GM19468 (cell line): Measurements from ENCODE around the gene SEC16A.

Experiments used
- ATAC-seq: cut with Tn5 transposase; IDR thresholded peaks from one replicate; pipeline ENCODE4 v1.9.1; 2021; ENCODE audit warnings: mild to moderate bottlenecking, moderate library complexity, moderate number of reproducible peaks; ENCODE audit not compliant: unreplicated experiment; ENCODE audit errors: extremely low read depth

The SEC16A gene

DNA sequence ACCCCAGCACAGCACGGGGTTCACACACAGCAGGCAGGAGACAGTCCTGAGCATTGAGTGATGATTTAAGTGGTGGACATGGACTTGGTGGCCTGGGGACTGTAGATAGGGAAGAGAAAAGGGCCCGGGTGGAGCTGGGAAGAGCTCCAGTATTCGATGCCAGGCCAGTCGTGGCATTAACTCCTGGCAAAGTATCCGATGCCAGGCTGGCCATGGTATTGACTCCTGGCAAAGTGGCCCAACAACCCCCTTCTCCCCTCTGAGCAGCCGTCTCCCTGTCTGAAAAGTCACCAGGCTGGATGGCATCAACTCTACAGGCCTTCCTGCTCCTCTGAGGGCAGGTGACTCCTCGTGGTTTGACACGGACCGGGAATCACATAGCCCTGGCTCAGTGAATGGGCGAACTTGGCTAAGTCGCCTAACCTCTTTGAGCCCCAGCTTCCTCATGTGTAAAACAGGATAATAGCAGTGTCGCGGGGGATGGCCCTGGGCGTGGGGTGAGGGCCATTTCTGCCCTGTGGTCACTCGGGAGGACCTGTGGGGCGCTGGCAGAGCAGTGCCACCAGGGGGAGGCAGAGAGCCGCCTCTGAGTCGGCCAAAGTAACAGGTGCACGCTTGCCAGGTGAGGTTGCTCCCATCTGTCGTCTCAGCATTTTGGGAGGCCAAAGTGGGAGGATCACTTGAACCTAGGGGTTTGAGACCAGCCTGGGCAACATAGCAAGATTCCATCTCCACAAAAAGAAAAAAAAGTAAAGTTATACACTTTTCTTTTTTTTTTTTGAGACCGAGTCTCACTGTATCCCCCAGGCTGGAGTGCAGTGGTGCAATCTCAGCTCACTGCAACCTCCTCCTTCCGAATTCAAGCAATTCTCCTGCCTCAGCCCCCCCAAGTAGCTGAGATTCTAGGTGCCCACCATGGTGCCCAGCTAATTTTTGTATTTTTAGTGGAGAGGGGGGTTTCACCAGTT, 5.7 kb upstream of the SEC16A start:
- ATAC-seq = no peak

GRCh38 chr9:136487672-136488071, 4.8 kb upstream of the SEC16A start:
- no peak for ATAC-seq

GRCh38 chr9:136486823-136487620, 4.2 kb upstream of the SEC16A start:
- no peak for ATAC-seq

DNA sequence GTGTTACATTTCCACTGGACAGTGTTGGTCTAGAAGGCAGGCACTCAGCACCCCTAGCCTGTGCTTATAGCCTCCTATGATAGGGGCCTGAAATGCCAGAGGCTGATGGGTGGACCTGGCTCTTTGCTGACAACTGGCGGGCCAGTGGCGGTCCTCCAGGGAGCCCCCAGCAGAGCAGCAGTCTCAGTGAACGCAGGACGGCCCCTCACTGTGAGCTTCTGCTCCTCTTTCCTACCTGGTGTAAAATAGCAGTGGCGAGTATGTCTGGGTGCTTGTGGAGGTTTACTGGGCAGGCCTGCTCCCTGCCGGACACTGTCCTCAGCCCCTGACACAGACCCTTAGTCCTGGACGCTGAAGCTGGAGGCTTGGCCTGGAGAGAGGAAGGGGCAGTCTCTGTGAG, 3.3 kb upstream of the SEC16A start:
- ATAC-seq = no peak

DNA sequence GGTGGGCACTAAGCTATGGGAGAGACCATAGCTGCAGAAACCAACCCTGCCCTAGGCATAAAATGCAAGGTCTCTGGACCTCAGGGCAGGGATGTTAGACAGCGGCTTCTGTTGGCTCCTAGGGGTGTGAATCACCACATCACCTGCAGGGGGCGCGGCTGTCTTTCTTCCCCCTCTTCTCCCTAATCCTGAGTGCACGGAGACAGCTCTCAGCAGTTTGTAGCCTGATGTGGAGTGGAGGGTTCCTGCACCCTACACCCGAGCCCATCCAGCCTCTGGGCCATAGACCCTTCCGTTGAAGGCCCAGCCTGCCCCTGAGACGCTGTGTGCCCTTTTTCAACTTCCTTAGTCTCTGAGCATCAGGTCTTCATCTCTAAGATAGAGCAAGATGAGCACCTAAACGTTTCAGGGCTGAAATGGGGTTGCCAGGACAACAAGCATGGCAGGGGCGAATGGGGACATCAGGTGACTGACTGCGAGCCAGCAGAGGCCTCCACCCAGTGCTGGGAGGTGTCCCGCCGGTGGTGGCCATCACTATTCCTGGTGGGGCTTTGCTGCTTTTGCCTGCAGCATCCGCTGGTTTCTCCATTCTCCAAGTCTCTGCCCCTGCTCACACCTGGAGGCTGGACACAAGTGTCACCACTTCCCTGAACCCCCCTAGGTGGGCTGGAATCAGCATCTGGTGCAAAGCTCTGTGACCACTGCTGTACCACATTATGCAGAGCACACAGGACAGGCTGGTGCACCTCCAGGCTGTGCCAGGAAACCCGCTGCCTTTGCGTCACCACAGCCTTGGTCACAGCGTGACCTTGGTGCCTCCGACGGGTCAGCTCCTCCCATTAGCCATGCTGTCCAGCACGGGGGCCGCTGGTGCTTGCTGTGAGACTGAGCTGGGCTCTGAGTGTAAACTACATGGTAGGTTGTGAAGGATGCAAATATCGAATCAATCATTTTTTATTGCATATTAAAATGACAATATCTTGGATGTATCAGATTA, 2.5 kb upstream of the SEC16A start:
- ATAC-seq = no peak

DNA sequence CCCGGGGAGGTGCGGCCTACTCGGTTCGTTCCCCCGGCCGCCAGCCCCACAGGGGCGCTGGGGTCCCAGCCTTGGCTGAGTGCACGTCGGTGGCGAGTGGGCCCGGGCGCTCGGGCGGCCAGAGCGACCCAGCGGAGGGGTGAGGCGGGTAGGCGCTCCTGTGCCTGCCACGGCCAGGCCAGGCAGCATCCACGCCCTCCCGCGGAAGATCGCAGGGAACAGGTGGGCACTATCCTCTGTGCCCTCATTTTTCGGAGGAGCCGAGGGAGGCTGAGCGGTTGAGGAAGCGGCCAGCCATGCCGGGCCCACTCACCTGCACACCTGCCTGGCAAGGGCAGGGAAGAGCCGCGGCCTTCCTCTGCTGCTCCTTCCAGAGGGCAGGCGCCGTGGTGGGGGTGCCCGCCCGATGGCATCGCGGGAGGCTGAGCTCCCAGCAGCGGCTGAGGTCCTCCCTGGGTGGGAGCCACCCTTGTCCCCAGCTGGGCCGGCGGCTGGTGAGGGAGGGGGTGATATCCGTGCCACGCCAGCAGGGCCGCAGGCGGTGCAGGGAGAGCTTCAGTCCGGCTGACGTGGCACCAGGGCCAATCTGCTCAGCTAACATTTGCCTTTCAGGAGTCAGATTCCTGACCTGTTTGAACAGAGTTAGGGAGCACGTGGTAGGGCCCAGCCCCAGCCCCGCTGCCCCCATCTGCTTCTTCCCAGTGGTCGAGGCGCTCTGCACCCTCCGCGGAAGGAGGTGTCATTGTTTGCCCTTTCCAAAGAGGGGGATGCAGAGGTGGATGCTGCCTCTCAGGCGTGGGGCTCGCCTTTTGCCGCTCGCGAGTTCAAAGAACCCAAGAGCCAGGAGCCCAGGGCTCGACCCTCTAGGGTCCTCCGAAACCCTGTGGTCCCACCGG, 1.6 kb upstream of the SEC16A start:
- no peak for ATAC-seq

- ATAC-seq = peak; percentile 67
Observed at GRCh38 chr9:136483589-136484152, 831 bp upstream of the SEC16A start.

GRCh38 chr9:136482046-136482792, 621 bp downstream of the SEC16A start:
- ATAC-seq = no peak

DNA sequence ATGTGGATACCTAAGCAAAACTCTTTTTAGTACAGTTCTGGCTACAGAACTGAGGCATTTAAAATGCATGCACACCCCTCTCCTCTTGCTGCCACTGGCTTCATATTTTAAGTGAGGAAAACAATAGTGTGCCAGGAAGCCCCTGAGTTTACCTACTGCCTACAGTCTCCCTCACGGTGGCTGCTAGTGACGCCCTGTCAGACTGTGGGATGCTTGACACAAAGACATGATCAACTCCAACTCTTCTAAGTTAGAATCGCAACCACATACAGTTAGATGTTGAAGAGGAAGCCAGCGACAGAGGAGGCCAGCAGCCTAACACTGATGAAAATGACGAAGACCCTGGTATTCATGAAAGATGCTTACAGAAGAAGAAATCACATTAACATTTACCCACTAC, 1.3 kb downstream of the SEC16A start:
- ATAC-seq = no peak

DNA sequence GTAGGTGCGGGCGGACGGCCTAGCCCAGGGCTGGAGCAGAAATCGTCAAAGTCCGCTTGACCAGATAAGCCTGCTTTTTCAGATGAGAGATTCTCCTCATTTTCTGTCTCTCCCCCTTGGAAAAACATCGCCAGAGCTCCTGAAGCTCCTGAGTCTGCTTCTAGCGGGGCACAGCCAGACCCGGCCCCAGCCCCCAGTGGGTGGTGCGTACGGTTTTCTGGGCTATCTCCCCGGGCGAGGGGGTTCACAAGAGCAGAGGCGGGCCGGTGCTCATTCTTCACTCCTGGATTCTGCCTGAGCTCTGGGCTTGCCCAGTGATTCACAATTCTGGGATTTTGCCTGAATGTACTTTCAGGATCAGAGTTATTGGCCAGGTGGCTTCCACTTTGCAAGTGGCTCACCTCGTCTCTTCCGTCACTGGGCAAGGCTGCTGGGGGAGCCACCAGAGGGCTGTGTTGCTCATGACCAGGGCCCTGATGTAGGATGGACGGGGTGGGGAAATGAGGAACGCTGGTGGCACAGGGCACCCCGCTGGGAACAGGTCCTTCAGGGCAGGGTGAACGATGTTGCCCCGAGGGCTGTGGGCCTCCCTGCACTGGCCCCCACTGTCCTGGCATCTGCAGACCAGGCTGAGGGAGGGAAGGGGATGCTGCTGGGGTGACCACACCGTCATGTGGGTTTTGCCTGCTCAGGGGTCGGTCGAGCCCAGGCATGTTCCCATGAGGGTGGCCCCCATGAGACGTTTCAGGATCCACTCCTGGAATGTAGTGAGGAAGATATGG, 6.3 kb downstream of the SEC16A start:
- ATAC-seq = no peak

DNA sequence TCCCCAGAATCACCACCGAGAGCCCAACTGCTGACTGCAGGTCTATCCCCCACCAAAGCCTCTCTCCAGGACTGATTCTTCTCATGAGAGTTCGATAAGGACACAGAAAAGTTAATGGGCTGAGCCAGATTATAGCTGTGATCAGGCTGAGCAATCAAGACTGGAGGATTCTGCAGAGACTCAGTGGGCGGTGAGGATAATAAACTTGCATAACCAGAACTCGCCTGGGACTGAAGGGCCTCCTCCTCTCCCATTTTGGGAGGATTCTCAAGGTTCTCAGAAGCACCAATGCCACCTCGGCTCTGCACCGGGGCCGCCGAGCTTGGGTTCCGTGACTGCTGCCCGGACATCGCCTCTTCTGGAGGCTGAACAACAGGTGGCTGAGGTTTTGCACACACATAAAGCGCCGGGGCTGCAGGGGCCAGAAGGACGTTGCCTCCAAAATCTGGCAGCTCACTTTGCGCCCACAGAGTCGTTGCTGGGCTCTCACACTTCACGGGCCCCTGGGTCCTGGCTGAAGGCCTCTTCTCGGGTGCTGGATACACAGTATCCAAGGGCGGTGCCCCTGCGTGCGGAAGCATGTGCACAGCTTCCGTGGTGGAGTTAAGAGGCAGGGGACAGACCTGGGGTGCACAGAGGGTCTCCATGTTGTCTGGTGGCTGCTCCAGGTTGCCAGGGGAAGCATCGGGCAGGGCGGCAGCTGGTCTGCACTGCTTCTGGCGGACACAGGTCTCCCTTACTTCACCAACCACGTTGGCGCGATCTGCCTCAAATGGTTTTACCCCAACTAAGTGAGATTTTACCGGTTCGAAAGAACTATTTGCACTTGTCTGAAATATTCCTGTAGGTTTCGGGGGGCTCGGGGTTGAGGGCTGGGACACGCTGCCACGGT, 7.6 kb downstream of the SEC16A start:
- ATAC-seq = no peak

- no peak for ATAC-seq
Observed at GRCh38 chr9:136474021-136474640, 8.7 kb downstream of the SEC16A start.

DNA sequence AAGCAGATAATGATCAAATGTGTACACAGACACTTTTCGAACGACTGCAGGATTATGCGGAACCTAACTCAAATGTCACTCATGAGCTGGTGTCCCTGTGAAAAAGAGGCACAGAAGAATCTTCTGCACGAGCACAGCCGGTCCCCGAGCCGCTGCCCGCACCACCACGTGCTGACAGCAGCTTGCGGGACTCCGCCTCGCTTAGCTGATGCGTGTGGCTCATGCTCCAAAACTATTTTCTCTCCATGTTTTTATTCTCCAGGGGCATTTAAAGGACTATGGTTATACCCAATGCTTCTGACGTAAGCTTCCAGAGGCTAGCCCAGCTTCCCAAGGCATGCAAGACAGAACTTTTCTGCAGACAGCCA, 9.5 kb downstream of the SEC16A start:
- no peak for ATAC-seq

- no peak for ATAC-seq
Observed at GRCh38 chr9:136472640-136473353, 10.0 kb downstream of the SEC16A start.

GRCh38 chr9:136471802-136472487, 10.9 kb downstream of the SEC16A start:
- no peak for ATAC-seq
